ENCODE measurements around the gene APBA1.

Gene APBA1

DNA sequence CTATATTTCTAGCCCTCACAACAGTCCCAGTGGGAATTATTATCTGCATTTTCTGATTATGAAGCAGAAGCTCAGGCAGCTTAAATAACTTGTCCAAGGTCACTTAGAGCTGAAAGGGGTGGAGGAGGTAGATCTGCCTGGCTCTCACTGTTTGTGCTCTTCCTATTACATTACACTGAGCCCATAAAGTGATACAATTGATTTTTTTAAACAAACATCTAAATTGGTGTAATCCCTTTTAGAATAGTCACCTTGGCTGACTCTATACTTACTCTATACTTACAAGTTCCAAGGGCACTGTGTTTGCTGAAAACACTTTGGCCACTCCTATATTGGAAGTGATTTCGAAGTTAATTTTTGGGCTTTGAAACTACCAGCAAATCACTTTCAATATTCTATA is 144.7 kb downstream of the APBA1 start:
- DNase-seq (ENCODE audit: low read depth in 2 of 2), result no peak

DNA sequence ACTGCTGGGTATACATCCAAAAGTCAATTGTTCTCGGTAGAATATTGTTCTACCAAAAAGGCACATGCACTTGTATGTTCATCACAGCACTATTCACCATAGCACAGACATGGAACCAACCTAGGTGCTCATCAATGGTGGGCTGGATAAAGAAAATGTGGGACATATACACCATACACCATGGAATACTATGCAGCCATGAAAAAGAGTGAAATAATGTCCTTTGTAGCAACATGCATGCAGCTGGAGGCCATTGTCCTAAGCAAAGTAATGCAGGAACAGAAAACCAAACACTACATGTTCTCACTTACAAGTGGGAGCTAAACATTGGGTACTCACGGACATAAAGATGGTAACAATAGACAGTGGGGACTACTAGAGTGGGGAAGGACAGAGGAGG is 145.5 kb downstream of the APBA1 start:
- DNase-seq (ENCODE audit: low read depth in 2 of 2), result no peak

DNA sequence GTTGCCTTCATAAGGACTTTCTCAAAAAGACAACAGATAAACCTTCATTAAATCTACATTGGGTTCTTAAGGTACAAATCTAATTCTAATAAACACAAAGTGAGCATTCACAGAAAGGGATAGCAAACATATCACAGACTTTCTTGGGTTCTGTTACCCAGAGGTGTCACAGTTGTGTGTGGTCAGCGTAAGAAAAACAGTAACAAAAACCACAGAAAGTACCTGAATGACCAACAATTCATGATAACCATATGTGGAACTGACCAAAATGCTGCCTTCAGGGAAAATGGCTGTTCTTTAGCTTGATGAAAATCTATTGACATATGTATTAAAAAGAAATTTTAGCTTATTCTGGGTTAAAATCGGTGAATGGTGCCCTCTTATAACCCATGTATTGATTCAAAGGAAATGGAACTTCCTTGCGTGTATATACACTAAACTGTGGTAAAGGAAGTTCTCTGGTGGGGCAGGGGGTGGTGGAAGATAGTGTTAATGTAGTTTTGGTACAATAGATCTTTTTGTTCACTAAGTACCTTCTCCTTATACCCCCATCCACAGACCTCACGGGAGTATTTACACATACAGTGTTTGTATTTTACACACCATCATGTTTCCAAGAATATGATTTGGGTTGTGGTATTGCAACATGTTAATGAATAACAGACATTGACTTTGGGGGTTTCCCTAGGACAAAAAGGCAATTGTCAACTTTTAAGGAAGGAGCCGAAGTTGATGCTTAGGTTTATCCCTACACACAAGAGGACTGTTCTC is 152.5 kb downstream of the APBA1 start:
- no peak for DNase-seq (ENCODE audit: low read depth in 2 of 2)

DNA sequence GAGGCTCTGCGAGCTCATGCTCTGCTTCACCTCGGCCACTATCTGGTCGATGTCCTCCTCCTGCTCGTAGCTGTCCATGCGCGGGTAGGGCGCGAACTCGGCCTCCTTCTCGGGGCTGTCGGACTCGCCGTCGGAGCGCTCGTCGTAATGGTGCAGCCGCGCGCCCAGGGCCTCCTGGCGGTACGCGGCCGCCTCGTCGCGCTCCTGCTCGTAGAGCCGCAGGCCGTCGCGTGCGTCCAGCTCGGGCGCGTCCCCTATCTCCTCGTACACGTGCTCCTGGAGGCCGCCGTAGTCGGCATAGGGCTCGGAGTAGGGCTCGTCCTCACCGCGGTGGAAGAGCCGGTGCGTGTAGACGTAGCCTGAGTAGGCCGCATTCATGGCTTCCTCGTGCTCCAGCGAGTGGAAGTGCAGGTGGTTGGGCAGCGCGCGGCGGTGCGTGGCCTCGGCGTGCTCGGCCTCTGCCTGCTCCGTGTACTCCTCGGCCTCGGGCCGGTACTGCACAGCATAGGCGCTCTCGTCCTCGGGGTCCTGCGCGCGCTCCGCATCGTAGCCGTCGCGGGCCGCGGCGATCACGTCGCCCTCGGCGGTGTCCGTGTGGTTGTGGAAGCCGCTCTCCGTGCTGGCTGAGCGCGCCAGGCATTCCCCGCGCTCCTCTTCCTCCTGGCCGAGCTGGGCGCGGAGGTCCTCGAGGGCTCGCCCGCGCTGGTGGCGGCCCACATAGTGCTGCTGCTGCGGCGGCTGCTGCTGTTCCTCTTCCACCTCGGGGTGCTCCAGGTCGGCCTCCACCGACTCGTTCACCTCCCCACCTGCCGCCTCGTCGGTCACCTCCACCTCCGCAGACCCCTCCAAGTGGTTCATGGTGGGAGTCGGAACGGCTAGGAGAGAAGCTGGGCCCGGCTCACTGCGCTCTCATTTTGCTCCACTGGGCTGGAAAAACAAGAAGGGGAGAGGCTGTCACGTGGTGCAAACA is 155.5 kb downstream of the APBA1 start:
- no peak for DNase-seq (ENCODE audit: low read depth in 2 of 2)

DNA sequence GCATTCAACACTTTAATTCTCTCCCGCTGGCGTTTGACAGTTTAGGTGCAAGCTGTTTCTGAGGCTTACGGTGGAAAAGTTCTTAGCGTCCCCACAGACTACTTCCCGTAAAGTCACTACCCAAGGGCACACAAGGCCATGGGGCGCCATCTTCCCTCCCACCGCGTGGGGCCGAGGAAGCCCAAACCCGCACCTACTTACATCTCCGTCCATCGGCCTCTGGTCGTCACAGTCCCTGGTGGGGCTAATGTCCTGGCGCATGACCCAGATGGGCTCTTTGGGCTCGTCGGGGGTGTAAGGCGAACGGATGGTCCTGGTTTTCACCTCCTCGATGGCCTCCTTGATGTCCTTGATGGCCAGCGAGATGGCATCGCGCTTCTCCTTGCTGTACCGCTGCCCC is 156.4 kb downstream of the APBA1 start:
- DNase-seq (ENCODE audit: low read depth in 2 of 2), result no peak

DNA sequence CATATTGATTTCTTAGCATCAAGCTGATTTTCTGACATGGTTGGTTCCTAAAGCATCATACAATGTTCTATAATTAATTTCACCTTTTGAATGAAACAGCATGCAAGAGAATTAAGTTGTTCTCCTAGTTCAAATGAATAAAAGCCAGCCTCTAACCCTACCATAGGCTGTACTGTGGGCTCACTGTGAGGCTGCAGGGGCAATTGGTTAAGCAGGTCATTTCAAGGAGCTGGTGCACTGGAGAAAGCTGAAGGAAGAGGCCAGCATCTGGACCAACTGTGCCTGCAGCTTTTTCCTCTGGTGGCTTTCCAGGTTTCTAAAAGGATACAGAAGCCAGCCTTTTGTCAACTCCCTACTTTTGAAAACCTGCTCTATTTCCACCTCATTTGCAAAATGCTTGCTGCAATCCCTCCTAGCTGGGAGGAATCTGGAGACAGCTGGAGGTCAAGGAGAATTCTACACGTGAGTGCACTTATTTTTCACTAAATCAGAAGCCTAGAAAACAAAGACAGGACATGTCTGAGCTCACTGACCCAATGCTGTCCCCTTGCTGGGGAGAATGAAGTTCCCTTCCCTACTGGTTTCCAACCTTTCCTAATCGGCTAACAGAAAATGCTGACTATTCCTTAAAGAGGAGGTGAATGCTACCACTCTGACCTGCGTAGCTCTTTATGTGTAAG is 158.9 kb downstream of the APBA1 start:
- DNase-seq (ENCODE audit: low read depth in 2 of 2), result no peak

DNA sequence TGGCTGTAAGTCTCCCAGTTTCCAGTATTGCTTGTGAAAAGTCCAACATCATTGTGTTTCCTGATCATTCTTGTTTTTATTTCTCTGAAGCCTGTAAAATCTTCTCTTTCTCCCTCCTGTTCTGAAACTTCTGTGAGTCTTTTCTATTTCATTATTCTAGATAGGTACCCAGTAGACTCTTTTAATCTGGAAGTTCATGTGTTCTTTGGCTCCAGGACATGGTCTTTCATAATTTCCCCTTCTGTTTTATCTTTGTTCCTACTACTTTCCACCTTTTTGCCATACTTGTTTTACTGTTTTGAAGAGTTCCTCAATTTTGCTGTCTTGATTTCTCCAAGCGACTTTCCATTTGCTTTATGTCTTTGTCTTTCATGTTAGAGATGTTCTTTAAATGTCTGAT is 168.1 kb downstream of the APBA1 start:
- no peak for DNase-seq (ENCODE audit: low read depth in 2 of 2)

DNA sequence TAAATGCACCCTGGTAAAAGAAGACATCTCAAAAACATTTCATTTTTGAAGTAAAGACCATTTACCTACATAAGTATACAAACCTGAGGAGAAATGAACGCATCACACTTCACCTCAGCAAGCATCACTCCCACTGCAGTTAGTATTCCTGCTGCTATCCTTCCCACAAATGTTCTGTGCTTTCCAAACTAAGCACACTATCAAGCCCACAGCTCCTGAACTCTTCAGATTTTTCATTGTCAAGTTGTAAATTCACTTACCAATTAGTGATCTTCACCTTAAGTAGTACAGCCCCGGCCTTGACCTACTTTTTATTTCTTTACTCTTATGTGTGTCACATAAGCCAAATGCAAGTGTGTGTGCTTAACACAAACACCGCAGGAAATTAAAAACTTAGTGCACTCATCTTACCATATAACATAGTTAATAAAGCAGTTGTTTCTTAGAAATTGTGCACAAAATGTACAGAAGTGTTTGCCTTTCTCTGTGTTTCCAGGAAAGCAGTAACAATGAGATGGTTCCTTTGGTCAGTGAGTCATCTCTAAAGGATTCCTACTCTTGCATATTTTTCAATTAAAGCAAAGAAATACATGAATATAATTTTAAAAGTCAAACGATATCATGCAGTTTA is 169.4 kb downstream of the APBA1 start:
- DNase-seq (ENCODE audit: low read depth in 2 of 2), result no peak

DNA sequence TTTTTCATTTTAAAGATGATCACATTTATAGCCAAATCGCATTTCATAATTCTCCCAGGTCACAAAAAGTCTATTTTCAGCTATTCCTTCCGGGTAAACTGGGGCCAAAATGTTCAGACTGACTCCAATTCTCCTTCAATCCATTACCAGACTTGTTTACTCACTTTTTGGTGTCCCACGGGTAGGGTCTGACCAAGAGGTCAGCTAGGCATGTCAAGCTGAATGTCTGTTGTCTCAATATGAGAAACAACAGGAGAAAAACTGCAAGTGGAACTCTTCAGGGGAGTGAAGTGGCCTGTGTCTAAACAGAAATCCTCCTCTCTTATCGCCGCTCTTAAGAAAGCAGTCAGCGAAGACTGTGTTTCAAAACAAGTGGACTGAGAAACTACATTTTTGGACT is 171.3 kb downstream of the APBA1 start:
- no peak for DNase-seq (ENCODE audit: low read depth in 2 of 2)

DNA sequence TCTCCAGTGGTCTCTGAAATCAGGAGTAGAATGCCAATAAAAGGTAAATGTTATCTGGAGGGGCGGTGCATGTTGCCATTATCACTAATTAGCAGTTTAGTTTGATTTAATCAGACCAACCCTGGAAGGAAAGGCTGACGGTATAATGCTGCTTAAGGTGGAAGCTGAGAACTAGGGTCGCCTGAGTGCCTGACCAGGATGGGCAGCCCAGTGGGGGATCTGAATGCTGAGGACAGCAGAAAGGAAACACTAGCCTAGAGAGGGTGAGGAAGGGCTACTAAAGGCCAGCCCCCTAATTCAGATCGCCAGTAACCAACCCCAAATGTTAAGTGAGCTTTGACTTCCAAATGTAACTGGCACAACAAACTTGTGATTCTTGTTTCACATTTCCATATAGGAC is 172.2 kb downstream of the APBA1 start:
- DNase-seq (ENCODE audit: low read depth in 2 of 2), result no peak

DNA sequence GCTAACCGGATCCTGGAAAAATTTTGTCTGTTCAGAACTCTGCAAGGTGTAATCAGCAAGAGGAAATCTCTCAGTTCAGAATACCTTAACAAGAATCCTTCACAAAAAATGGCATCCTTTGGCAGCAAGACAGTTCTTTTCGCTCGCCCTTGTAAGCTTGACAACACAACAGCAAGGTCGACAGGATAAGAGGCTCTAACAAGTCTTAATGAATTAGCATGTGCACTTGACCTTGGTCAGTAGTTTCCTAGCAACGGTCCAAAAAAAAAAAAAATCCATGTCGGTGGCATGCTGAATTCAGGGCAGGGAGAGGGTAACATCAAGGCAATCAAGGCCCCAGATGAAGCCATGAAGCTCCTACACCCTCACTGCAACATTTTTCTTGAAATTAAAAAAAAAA is 172.8 kb downstream of the APBA1 start:
- no peak for DNase-seq (ENCODE audit: low read depth in 2 of 2)

DNA sequence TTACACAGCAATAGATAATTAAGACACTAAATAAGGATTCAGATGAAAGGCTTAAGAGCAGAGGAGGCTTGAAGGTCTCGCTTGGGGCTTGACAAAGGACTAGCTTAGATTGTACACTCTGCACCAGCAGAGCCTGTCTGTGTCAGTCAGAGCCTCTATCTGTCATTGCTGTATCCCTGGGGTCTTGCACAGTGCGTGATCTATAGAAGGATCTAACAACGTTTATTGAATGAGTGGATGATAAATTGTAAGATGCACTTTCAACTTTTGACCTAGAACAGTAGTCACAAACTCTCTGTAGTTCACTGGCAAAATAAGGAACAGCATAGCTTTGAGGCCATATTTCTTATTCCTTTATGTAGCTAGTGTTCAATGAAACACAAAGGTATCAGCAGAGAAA is 173.7 kb downstream of the APBA1 start:
- DNase-seq (ENCODE audit: low read depth in 2 of 2), result no peak

DNA sequence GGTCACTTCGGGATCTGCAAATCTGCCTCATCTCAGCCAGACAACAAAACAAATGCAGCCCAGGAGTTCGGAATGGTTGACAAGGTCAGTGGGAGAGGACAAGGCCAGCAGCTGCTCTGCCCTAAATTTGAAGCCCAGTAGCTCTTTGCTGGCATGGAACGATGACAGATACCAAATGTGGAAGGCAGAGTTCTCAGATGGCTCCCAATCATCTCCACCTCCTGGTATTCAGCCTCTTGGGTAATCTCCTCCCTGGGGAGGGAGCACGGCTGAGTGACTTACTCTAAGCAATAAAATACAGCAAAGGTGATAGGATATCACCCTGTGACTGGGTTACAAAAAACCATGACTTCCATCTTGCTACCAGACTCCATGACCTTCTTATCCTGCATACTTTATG is 174.4 kb downstream of the APBA1 start:
- no peak for DNase-seq (ENCODE audit: low read depth in 2 of 2)

DNA sequence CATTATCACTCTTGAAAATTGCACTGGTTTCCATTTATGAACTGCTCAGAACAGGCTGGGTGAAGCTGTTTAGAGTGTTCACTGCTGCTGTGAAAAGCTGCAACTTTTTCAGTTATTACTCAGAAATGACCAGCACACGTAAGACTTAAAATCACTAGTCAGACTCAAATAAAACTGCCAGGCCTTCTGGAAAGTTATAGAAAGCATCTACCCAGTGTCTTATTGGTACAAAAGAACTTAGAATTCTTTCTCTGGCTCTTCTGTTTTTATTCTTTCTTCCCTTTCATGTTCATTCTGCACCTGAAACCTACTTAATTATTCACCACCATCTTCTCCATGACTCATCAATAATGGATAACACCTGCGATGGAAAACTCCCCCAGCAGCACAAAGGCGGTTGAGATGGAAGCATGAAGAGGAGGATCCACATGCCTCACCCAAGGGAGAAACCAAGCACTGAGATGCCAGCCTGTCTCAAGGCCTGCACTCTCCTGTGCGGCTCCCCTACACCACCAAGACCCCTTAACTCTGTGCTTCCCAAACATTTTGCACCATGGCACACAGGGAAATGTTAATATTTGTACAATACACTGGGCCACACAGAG is 175.2 kb downstream of the APBA1 start:
- DNase-seq (ENCODE audit: low read depth in 2 of 2), result no peak

DNA sequence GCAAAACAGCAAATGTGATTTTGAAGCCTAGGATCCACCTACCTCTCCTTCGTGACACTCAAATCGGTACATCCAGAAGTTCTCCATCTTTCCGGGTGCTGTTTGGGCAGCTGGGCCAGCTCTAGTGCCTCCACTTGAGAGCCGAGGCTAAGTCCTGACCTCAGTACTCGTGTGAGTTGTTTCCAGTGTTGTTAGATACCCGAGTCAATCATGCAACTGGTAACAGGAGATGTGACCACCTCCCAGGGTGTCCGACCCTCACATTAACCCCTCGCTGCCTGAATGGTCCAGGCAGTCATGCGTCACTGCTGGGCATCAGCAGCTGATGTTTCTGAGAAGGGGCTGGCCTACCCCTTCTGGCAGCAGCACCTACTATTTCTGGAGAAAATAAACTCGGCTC is 176.9 kb downstream of the APBA1 start:
- DNase-seq (ENCODE audit: low read depth in 2 of 2), result no peak

DNA sequence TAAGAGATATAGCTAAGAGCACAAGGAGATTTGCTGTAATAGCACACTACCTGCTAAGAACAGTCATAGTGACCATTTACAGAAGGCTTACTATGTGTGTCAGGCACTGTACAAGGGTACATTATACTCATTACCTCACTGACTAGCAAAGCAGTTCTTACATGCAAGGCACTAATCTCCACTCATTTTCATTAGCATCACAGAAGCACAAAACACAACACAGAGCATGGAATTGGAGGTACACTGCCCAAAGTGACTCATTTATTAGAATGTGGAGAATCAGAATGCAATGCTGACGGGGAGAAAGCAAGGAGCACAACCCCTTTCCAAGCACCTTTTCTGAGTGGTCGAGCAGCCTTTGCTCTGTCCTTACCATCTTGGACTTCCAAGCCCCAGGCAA is 177.4 kb downstream of the APBA1 start:
- no peak for DNase-seq (ENCODE audit: low read depth in 2 of 2)

DNA sequence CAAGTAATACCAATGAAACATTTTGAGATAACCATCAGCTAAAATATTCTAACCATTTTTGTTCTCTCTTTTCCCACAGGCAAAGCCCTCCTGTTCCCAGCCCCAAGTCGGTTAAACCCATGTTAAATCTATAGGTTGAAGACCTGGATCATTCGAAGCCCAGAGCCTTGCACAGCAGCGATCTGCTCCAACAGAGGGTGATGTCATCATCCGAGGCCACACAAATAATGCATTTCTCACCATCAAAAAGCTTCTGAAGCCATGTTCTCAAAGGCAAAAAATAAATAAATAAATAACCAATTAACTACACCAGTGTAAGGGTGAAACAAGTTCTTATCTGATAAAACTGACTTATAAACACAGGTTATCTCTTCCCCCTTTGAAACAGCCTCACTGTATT is 178.0 kb downstream of the APBA1 start:
- no peak for DNase-seq (ENCODE audit: low read depth in 2 of 2)

DNA sequence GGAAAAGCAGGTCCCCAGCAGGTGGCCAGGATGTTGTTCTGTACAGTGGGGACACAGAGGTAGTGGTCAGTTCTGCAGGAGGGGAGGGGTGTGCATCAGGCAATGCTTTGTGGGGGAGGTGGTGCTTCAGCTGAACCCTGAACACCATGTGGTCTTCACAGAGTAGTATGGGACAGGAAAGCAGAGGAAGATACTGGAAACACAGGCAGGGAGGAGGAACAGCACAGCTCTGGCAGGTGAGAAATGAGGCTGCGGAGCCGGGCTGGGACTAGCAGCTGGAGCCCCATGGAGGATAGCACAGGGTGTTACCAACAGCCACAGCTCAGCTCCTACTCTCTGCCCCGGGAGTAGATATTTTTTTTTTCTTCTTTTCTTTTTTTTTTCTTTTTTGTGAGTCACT is 185.7 kb downstream of the APBA1 start:
- no peak for DNase-seq (ENCODE audit: low read depth in 2 of 2)

DNA sequence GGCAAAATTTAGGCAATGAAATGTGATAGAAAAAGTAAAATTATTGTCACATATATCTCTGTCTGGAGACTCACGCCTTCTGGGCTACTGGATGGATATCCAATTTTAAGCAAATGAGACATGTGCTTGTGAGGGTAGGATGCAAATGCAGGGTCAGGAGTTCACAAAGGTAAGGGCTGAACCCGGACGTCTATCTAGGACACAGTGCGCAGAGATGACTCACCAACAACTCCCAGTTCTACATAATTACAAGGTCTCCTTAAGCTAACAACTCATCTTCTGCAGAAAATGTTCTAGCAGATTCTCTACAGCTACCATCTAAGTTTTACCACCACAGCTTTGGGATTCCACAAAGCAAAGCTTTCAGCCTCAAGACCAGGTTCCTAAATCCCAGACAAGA is 186.7 kb downstream of the APBA1 start:
- DNase-seq (ENCODE audit: low read depth in 2 of 2), result no peak

DNA sequence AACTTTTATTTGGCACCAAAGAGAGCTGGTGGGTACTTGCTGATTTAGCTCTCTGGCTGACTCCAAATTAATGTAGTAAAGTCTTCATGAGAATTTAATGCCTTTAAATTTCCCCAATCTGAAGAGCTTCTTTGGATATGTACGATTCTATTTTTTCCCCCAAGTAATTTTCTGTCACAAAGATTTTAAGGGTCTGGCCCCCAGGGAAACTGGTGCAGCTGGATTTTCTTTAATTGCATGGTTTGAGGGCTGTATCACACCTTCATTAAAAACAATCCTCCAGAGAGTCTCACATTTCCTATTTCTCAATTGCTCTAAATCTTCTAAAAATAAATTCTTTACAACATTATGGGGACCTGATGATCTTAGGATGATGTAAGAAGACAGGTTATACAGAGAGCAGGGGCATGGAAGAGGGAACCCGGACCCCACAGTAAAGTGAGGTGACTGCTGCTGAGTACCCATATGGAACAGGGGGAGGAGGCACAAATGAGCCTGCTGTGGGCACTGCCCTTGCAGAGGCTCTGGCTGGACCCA is 188.2 kb downstream of the APBA1 start:
- no peak for DNase-seq (ENCODE audit: low read depth in 2 of 2)

DNA sequence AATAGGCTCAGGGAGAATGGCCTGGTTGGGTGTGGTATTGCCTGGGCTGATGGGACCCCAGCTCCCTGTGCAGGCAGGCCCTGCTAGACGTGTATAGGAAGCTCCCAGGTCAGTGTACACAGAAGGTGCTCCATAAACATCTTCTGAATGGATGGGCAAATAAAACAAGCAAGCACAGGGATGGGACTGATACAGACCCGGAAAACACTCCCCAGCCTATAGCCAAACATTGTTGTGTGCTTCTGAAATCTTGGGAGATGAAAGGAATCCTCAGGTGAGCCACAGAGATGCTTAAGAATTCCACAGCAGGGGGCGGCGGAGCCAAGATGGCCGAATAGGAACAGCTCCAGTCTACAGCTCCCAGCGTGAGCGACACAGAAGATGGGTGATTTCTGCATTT is 195.4 kb downstream of the APBA1 start:
- no peak for DNase-seq (ENCODE audit: low read depth in 2 of 2)

Measured in stimulated activated CD8-positive, alpha-beta memory T cell treated with anti-CD3 and anti-CD28 coated beads, Interleukin-2, amount 100 ng/mL, for 1 hour (primary cell).